ENCODE data around the gene CXCL8. TPM values are rescaled to one million over a fixed set of nuclear protein-coding genes. Genes with fewer than 3 reads are reported as not detected.

The CXCL8 gene
- total RNA-seq, 6 experiments from 2014 or later, result 0.31 to 32.8 (median 12.9) TPM

DNA sequence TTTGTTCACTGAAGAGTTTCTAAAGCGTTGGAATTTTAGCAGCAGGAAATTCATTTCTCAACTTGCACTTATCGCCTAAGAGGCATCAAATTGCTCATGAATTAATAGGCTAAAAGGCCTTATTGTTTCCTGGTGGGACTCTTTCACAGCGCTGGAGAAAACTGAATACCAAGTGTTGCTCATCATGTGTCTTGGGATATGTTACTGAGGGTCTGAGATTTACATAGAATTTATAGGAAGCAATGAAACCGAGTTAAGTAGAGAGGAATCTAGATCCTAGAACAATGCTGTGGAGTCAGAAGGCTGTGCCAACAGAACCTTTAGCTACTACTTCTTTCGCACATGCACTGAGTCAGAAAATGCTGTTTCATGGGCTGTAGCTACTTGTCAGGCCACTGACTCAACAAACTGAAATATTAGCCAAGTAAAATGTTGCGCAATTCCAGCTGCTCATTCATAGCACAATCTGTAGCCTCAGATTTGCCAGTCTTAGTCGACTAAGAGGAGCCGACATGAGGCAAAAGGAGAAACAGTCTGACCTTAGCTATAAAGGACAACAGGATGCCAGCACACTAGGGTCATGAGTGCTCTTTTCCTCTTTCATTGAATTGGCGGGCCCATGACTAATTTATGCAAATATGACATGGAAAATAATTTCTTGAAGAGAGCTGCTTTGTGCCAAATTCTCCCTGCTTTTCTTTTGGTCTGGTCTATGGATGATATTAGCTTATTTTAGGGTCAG, 35.9 kb upstream of the CXCL8 start:
- WGBS (ENCODE audit: insufficient coverage, low coverage, low lambda C conversion rate, missing lambda C conversion rate), result 26% methylated on average over 9 of the region's 9 CpGs
- ATAC-seq (peak; percentile 92 to 97 (median 94)), DNase-seq (peak in 1 of 3 donors; percentile 67)
- TF ChIP-seq, protein P1, sequence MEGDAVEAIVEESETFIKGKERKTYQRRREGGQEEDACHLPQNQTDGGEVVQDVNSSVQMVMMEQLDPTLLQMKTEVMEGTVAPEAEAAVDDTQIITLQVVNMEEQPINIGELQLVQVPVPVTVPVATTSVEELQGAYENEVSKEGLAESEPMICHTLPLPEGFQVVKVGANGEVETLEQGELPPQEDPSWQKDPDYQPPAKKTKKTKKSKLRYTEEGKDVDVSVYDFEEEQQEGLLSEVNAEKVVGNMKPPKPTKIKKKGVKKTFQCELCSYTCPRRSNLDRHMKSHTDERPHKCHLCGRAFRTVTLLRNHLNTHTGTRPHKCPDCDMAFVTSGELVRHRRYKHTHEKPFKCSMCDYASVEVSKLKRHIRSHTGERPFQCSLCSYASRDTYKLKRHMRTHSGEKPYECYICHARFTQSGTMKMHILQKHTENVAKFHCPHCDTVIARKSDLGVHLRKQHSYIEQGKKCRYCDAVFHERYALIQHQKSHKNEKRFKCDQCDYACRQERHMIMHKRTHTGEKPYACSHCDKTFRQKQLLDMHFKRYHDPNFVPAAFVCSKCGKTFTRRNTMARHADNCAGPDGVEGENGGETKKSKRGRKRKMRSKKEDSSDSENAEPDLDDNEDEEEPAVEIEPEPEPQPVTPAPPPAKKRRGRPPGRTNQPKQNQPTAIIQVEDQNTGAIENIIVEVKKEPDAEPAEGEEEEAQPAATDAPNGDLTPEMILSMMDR (IDR thresholded peaks at IDR 0.05), result no peak
- TF ChIP-seq POLR2A (IDR thresholded peaks at IDR 0.05), result no peak
- intact Hi-C loops (cut with DNase I), result no loop called here
- Histone ChIP-seq H3K27me3 (no peaks in the 10 kb centered on the region), H3K4me3 (no peak overlapping the region), H3K9me3 (no peaks in the 10 kb centered on the region), H3K27ac (peak overlapping the region in 1 of 3 donors; percentile 4), H3K36me3 (no peaks in the 10 kb centered on the region), H3K4me1 (peaks cover 0 to 9% (median 2%) of the 10 kb centered on the region in 4 donors)

DNA sequence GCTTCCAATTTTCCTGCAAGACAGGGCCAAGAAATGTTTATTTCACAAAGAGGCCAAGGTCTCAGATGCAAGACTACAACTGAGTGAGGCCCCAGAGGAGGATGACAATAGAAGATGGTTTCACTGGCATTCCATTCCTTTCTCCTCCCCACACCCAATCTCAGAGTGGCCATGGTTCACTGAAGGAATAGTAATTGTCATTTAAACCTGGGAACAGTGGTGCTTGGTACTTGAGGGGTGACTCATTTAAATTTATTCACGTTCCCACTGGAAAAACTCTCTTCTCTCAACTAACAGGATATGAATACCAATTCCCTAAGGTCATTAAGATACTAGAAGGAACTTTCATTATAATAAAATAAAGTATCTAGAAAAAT, 35.3 kb upstream of the CXCL8 start:
- Histone ChIP-seq H3K27ac (peak overlapping the region in 1 of 3 donors; percentile 4), H3K27me3 (no peaks in the 10 kb centered on the region), H3K9me3 (no peaks in the 10 kb centered on the region), H3K4me1 (peaks cover 0 to 9% (median 2%) of the 10 kb centered on the region in 4 donors), H3K36me3 (no peaks in the 10 kb centered on the region), H3K4me3 (no peak overlapping the region)
- no peak for DNase-seq
- TF ChIP-seq, protein P1 (IDR thresholded peaks at IDR 0.05), result no peak
- no peak for TF ChIP-seq POLR2A (IDR thresholded peaks at IDR 0.05)
- peak in 1 of 4 donors; percentile 4 for ATAC-seq
- 59% methylated on average over 1 of the region's 1 CpG for WGBS (ENCODE audit: insufficient coverage, low coverage, low lambda C conversion rate, missing lambda C conversion rate)
- intact Hi-C loops (cut with DNase I), result no loop called here

- no peak for TF ChIP-seq POLR2A (IDR thresholded peaks at IDR 0.05)
- TF ChIP-seq, protein P1 (IDR thresholded peaks at IDR 0.05), result no peak
- H3K9me3 ChIP-seq, result no peaks in the 10 kb centered on the region
- WGBS (ENCODE audit: insufficient coverage, low coverage, low lambda C conversion rate, missing lambda C conversion rate), result 46% methylated on average over 1 of the region's 1 CpG
- peaks cover 0 to 9% (median 2%) of the 10 kb centered on the region in 4 donors for H3K4me1 ChIP-seq
- no peaks in the 10 kb centered on the region for H3K27me3 ChIP-seq
- no peak overlapping the region for H3K27ac ChIP-seq
- H3K4me3 ChIP-seq, result no peak overlapping the region
- H3K36me3 ChIP-seq, result no peaks in the 10 kb centered on the region
- intact Hi-C loops (cut with DNase I), result no loop called here
- ATAC-seq (no peak), DNase-seq (no peak)
Observed at GRCh38 chr4:73705721-73706120, 34.6 kb upstream of the CXCL8 start.

- Histone ChIP-seq H3K4me3 (no peak overlapping the region), H3K4me1 (peaks cover 0 to 9% (median 2%) of the 10 kb centered on the region in 4 donors), H3K36me3 (no peaks in the 10 kb centered on the region), H3K27me3 (no peaks in the 10 kb centered on the region), H3K9me3 (no peaks in the 10 kb centered on the region), H3K27ac (no peak overlapping the region)
- DNase-seq (no peak), ATAC-seq (no peak)
- 100% methylated on average over 2 of the region's 2 CpGs for WGBS (ENCODE audit: insufficient coverage, low coverage, low lambda C conversion rate, missing lambda C conversion rate)
- TF ChIP-seq, protein P1 (IDR thresholded peaks at IDR 0.05), result no peak
- no peak for TF ChIP-seq POLR2A (IDR thresholded peaks at IDR 0.05)
- intact Hi-C loops (cut with DNase I), result no loop called here
Observed at GRCh38 chr4:73706811-73707210, 33.6 kb upstream of the CXCL8 start.
